HCT116 (cell line): Measurements from ENCODE around the gene PBX2. TPM values are rescaled to one million over a fixed set of nuclear protein-coding genes. Genes with fewer than 3 reads are reported as not detected.

Experiments used
- ATAC-seq: fragments of 200-7000 bp; cut with Tn5 transposase; 2 replicates; pipeline ENCODE4 v1.9.1; 2020; ENCODE audit warnings: mild to moderate bottlenecking, moderate library complexity
- BruUV-seq: library from RNA; stranded (reverse); fragments of 400-500 nt; replicated peaks from 2 replicates; lab custom pipeline; 2021; lab: Mats Ljungman, UMichigan
- CTCF ChIA-PET: fragments of 300-600 bp; sonication (Branson Sonifier 250); formaldehyde crosslinking; loops from one replicate; lab custom pipeline; 2021; ENCODE audit warnings: antibody characterized with exemption; lab: Charles Lee
- POLR2A ChIA-PET: fragments of 300-600, 350-600 bp; sonication (Branson Sonifier 250); formaldehyde crosslinking; loops from one replicate; lab custom pipeline; 2021; ENCODE audit warnings: antibody characterized with exemption; lab: Charles Lee
- RAD21 ChIA-PET, 2 experiments: fragments of 300-600 bp; sonication (Branson Sonifier 250); formaldehyde crosslinking; loops; one replicate each; lab custom pipeline; 2023; ENCODE audit warnings: low total read pairs in 2 of 2; ENCODE audit not compliant: uncharacterized antibody in 2 of 2, unreplicated experiment in 2 of 2, low non-redundant PET in 1 of 2; lab: Charles Lee
- DNase-seq: peaks from one replicate; pipeline ENCODE4 v3.0.0-alpha.2; 2010; ENCODE audit warnings: low read depth, low spot score
- H2AFZ ChIP-seq: fragments of 200-600 bp; shearing (Covaris generic), sonication (generic); 2 replicates; pipeline ENCODE4 v1.6.1; 2017; ENCODE audit warnings: low read depth, mixed run types, mixed read lengths, antibody characterized with exemption, low read length; ENCODE audit not compliant: poor library complexity, severe bottlenecking
- H3K27ac ChIP-seq: 2 replicates; pipeline ENCODE4 v1.5.1; 2012; ENCODE audit warnings: low read depth, low read length
- H3K27me3 ChIP-seq: fragments of 200-600 bp; sonication (generic); 2 replicates; pipeline ENCODE4 v1.6.1; 2016; ENCODE audit warnings: mixed run types, low read length, mixed read lengths; ENCODE audit not compliant: insufficient read depth
- H3K36me3 ChIP-seq, 2 experiments: fragments of 200-500 bp in 1 of 2; fragments of 200-600 bp in 1 of 2; sonication (Bioruptor generic) in 1 of 2; sonication (generic) in 1 of 2; 2 replicates each; pipeline versions ENCODE4 v1.5.1 to v1.6.1; 2014 to 2016; ENCODE audit warnings: low read length in 2 of 2, inconsistent platforms in 1 of 2, mixed read lengths in 1 of 2, mixed run types in 1 of 2; ENCODE audit not compliant: insufficient read depth in 2 of 2, control insufficient read depth in 1 of 2
- H3K4me1 ChIP-seq, 2 experiments: fragments of 200-600 bp in 1 of 2; sonication (generic) in 1 of 2; 2 replicates each; pipeline versions ENCODE4 v1.5.1 to v1.6.1; 2012 to 2017; ENCODE audit warnings: low read length in 2 of 2, inconsistent platforms in 1 of 2, mild to moderate bottlenecking in 1 of 2, mixed read lengths in 1 of 2, mixed run types in 1 of 2, moderate library complexity in 1 of 2; ENCODE audit not compliant: insufficient read depth in 2 of 2, control insufficient read depth in 1 of 2
- H3K4me2 ChIP-seq: fragments of 200-600 bp; sonication (generic); 2 replicates; pipeline ENCODE4 v1.6.1; 2017; ENCODE audit warnings: mixed run types, low read length, mixed read lengths
- H3K4me3 ChIP-seq, 2 experiments: fragments of 200-600 bp in 1 of 2; sonication (generic) in 1 of 2; replicated peaks in 1 of 2; 2 replicates each; pipeline ENCODE4 v1.5.1; 2011 to 2016; ENCODE audit warnings: low read length in 2 of 2, control low read depth in 1 of 2, low read depth in 1 of 2, mild to moderate bottlenecking in 1 of 2, mixed read lengths in 1 of 2, mixed run types in 1 of 2
- H3K79me2 ChIP-seq: fragments of 200-600 bp; sonication (generic); 2 replicates; pipeline ENCODE4 v1.6.1; 2017; ENCODE audit warnings: mild to moderate bottlenecking, mixed run types, low read length, moderate library complexity, mixed read lengths; ENCODE audit not compliant: insufficient read depth
- H3K9ac ChIP-seq: fragments of 200-600 bp; sonication (generic); 2 replicates; pipeline ENCODE4 v1.6.1; 2016; ENCODE audit warnings: low read length, mixed read lengths
- H3K9me2 ChIP-seq: fragments of 200-600 bp; sonication (generic), shearing (Covaris generic); 2 replicates; pipeline ENCODE4 v1.6.1; 2017; ENCODE audit warnings: mixed run types, mild to moderate bottlenecking, moderate library complexity; ENCODE audit not compliant: insufficient read depth
- H3K9me3 ChIP-seq, 2 experiments: fragments of 200-500 bp in 1 of 2; fragments of 200-600 bp in 1 of 2; sonication (Bioruptor generic) in 1 of 2; sonication (generic) in 1 of 2; 2 replicates each; pipeline ENCODE4 v1.6.1; 2014 to 2017; ENCODE audit warnings: low read length in 2 of 2, mixed read lengths in 2 of 2, inconsistent platforms in 1 of 2, low read depth in 1 of 2, mild to moderate bottlenecking in 1 of 2, mixed run types in 1 of 2, moderate library complexity in 1 of 2; ENCODE audit not compliant: control insufficient read depth in 1 of 2, insufficient read depth in 1 of 2
- H4K20me1 ChIP-seq: fragments of 200-600 bp; sonication (generic), shearing (Covaris generic); 2 replicates; pipeline ENCODE4 v1.6.1; 2017; ENCODE audit warnings: mixed run types, mild to moderate bottlenecking, moderate library complexity; ENCODE audit not compliant: insufficient read depth
- CEBPB ChIP-seq: IDR thresholded peaks from 2 replicates; pipeline ENCODE4 v1.6.1; 2012; ENCODE audit warnings: low read depth
- EZH2 ChIP-seq: fragments of 200-600 bp; sonication (generic); IDR thresholded peaks from 2 replicates; pipeline ENCODE4 v1.6.1; 2017; ENCODE audit warnings: antibody characterized with exemption, mixed run types
- POLR2AphosphoS5 ChIP-seq: IDR thresholded peaks from 2 replicates; pipeline ENCODE4 v1.6.1; 2011; ENCODE audit warnings: mild to moderate bottlenecking, low read depth, low read length, moderate library complexity
- SRF ChIP-seq: IDR thresholded peaks from 2 replicates; pipeline ENCODE4 v1.6.1; 2012; ENCODE audit warnings: low read depth
- TCF7L2 ChIP-seq: IDR thresholded peaks from 2 replicates; pipeline ENCODE4 v1.7.0; 2011; ENCODE audit warnings: borderline replicate concordance, inconsistent platforms; ENCODE audit not compliant: insufficient read depth, insufficient read length; ENCODE audit errors: extremely low read depth
- YY1 ChIP-seq: IDR thresholded peaks from 2 replicates; pipeline ENCODE4 v1.6.1; 2011; ENCODE audit warnings: low read length, low read depth, moderate library complexity, mild to moderate bottlenecking; ENCODE audit not compliant: insufficient replicate concordance; ENCODE audit errors: extremely low read depth
- intact Hi-C: fragments of 100-400 bp; cut with micrococcal nuclease; formaldehyde crosslinking; loops from 2 replicates; pipeline ENCODE4 v1.10.0; 2022
- total RNA-seq: library from RNA; stranded (reverse); gene quantifications from one replicate; pipeline ENCODE4 v1.2.1, GENCODE V29; 2021; ENCODE audit not compliant: unreplicated experiment
- TF ChIP-seq, protein P1 (sequence below): IDR thresholded peaks from 2 replicates; pipeline ENCODE4 v1.6.1; 2011; ENCODE audit warnings: mild to moderate bottlenecking, low read length, moderate library complexity; ENCODE audit not compliant: insufficient replicate concordance; ENCODE audit errors: extremely low read depth
- TF ChIP-seq, protein P2 (sequence below), 3 experiments: fragments of 200-600 bp in 1 of 3; sonication (generic) in 1 of 3; IDR thresholded peaks in 2 of 3; conservative IDR thresholded peaks in 1 of 3; 2 replicates each; pipeline ENCODE4 v1.5.1; 2012 to 2017; ENCODE audit warnings: low read depth in 2 of 3, low read length in 2 of 3, antibody characterized with exemption in 1 of 3, borderline replicate concordance in 1 of 3, control low read depth in 1 of 3, mild to moderate bottlenecking in 1 of 3, mixed read lengths in 1 of 3, mixed run types in 1 of 3, moderate library complexity in 1 of 3; ENCODE audit not compliant: insufficient read depth in 1 of 3

PBX2 gene
- total RNA-seq, 1 experiment from 2014 or later: 79.0 TPM

DNA sequence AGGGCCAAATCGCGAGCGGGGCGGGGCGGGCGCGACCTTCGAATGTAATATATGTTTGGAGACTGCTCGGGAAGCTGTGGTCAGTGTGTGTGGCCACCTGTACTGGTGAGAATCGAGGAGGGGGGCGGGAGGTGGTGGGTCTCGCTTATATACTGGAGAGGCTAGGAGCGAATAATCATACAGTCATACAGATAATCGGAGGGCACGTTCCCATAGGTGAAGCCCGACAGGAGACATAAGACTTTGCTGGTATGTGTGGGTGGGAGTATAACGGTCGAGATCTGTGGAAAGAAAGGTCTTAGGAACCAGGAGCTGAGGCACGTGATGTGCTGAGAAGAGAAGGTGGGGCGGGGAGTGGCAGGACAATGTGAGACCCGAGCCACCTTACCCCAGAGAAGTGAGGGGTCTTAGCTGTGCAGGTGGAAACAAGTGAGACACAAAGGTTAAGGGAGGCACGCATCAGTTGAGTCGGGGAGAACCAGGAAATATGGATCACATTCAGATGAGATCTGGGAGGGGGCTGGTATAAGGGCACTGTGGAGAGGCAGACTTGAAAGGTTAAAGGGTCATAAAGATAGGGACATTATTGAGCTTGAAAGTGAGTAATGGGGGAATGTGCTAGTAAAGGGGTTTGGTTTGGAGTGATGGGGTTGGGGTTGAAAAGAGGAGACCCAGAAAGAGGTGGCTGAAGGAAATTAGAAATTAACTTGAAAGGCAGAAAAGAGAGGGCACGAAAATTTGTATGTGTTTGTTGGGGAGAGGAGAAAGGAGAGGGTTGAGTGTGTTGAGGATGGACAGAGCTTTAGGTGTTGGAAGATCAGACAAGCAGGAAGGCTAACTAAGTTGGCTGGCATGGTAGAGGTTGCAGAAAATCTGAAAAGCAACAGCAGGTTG lies 11.2 kb downstream of the PBX2 start:
- RAD21 ChIA-PET: no interaction called here
- Histone ChIP-seq H3K36me3 (peaks cover 7 to 13% of the 10 kb centered on the region in 2 experiments; a peak in 2 of 4 replicates), H3K4me2 (peak overlapping the region; percentile 97), H3K9ac (peak overlapping the region; percentile 90), H3K9me3 (no peaks in the 10 kb centered on the region), H2AFZ (no peak overlapping the region)
- POLR2A ChIA-PET: interaction anchor here (0.7 to 1.1 kb wide), 2 partner anchors 11 to 17 kb away, joined by 3 read pairs; no protein-coding TSS in a partner anchor
- BruUV-seq: no TSS peak
- TF ChIP-seq SRF: no peak
- no peak for TF ChIP-seq CEBPB
- TF ChIP-seq, all 23 proteins: peak for 0
- peaks cover 21 to 39% of the 10 kb centered on the region in 2 experiments for H3K4me1 ChIP-seq
- no peaks in the 10 kb centered on the region for H3K27me3 ChIP-seq
- H3K9me2 ChIP-seq: no peaks in the 10 kb centered on the region
- DNase-seq: no peak
- peaks cover 24% of the 10 kb centered on the region for H3K79me2 ChIP-seq
- H3K27ac ChIP-seq: peak overlapping the region; percentile 74
- no peaks in the 10 kb centered on the region for H4K20me1 ChIP-seq
- H3K4me3 ChIP-seq: peak overlapping the region; percentile 93 to 98
- CTCF ChIA-PET: interaction anchor here (1.7 kb wide), 1 partner anchor 17 kb away, joined by 9 read pairs; no protein-coding TSS in a partner anchor
- intact Hi-C loops: loop anchor here (1.0 kb wide), 1 partner anchor 48 kb away; the partner anchor contains the start of gene FKBPL
- peak; percentile 2 for ATAC-seq

DNA sequence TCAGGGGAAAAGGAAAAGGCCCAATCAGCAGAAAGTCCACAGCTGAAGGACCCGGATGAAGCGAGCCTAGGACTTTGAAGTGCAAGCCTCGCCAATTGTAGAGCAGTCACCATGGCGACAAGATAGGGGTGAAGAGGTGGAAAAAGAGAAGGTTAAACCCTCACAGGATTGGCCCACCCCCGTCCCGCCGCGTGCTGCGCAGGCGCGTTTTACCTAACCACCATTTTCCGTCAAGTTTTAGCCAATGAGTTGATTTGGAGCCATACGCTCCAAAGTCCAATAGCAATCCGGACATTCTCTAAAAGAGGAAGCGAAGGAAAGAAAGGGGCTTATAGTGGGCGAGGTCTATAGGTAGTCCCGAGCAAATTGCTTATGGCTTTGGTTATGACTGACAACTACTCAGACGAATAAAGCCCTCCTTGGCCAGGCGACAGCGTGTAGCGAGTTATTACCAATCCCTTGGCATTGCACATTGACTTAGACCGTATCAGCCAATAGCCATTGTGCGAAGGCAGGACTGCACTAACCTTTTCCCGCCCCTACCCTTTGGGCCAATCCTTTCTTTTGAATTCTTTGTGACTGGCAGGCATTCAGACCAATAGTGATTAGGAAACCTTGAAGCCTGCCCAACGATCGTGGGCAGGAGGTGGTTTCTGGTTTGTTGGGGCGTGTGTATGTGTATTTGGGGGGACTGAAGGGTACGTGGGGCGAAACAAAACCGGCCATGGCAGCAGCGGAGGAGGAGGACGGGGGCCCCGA lies 12.0 kb downstream of the PBX2 start, which contains the start of gene RNF5:
TSS of gene RNF5 (plus strand) at position 618 of the 759 bp plus-strand sequence. CDS start at position 725, 107 bp downstream.
- peaks cover 24% of the 10 kb centered on the region for H3K79me2 ChIP-seq
- no peaks in the 10 kb centered on the region for H4K20me1 ChIP-seq
- H3K4me3 ChIP-seq: peak within 1 kb of the TSS; percentile 93 to 98
- POLR2A ChIA-PET: interaction anchor here (0.8 to 2.2 kb wide), 9 partner anchors 13 to 794 kb away, joined by 3 to 10 read pairs (median 4); partner anchors contain the start of genes ATF6B, EGFL8, FKBPL and GPSM3
- TF ChIP-seq EZH2 (no peak), YY1 (peak; percentile 26), POLR2AphosphoS5 (no peak; the same call in 1 of the 2 replicates), TCF7L2 (peak; percentile 96)
- TF ChIP-seq, protein P1, sequence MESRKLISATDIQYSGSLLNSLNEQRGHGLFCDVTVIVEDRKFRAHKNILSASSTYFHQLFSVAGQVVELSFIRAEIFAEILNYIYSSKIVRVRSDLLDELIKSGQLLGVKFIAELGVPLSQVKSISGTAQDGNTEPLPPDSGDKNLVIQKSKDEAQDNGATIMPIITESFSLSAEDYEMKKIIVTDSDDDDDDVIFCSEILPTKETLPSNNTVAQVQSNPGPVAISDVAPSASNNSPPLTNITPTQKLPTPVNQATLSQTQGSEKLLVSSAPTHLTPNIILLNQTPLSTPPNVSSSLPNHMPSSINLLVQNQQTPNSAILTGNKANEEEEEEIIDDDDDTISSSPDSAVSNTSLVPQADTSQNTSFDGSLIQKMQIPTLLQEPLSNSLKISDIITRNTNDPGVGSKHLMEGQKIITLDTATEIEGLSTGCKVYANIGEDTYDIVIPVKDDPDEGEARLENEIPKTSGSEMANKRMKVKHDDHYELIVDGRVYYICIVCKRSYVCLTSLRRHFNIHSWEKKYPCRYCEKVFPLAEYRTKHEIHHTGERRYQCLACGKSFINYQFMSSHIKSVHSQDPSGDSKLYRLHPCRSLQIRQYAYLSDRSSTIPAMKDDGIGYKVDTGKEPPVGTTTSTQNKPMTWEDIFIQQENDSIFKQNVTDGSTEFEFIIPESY: no peak
- TF ChIP-seq, protein P2, sequence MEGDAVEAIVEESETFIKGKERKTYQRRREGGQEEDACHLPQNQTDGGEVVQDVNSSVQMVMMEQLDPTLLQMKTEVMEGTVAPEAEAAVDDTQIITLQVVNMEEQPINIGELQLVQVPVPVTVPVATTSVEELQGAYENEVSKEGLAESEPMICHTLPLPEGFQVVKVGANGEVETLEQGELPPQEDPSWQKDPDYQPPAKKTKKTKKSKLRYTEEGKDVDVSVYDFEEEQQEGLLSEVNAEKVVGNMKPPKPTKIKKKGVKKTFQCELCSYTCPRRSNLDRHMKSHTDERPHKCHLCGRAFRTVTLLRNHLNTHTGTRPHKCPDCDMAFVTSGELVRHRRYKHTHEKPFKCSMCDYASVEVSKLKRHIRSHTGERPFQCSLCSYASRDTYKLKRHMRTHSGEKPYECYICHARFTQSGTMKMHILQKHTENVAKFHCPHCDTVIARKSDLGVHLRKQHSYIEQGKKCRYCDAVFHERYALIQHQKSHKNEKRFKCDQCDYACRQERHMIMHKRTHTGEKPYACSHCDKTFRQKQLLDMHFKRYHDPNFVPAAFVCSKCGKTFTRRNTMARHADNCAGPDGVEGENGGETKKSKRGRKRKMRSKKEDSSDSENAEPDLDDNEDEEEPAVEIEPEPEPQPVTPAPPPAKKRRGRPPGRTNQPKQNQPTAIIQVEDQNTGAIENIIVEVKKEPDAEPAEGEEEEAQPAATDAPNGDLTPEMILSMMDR (IDR thresholded peaks at IDR 0.05 in 2 of 3, conservative IDR thresholded peaks at IDR 0.05 in 1 of 3; ENCODE audit: borderline replicate concordance in 1 of 3, insufficient read depth in 1 of 3, low read depth in 2 of 3, low read length in 2 of 3): no peak
- CTCF ChIA-PET: interaction anchor here (0.6 to 1.7 kb wide), 3 partner anchors 13 to 59 kb away, joined by 3 to 10 read pairs (median 9); partner anchors contain the start of gene PBX2
- intact Hi-C loops: loop anchor here (1.0 kb wide), 1 partner anchor 48 kb away; the partner anchor contains the start of gene FKBPL
- H3K4me1 ChIP-seq: peaks cover 24 to 46% of the 10 kb centered on the region in 2 experiments
- H3K4me2 ChIP-seq: peak within 1 kb of the TSS; percentile 97
- H3K27me3 ChIP-seq: no peaks in the 10 kb centered on the region
- H3K9me2 ChIP-seq: no peaks in the 10 kb centered on the region
- ATAC-seq (peak; percentile 87), DNase-seq (peak; percentile 100)
- BruUV-seq: no TSS peak
- H3K9me3 ChIP-seq: no peaks in the 10 kb centered on the region
- H3K9ac ChIP-seq: peak within 1 kb of the TSS; percentile 90
- H3K36me3 ChIP-seq: peaks cover 4 to 13% of the 10 kb centered on the region in 2 experiments; a peak in 2 of 4 replicates
- H2AFZ ChIP-seq: no peak within 1 kb of the TSS
- RAD21 ChIA-PET: no interaction called here
- H3K27ac ChIP-seq: peak within 1 kb of the TSS; percentile 74
